HEK293 (cell line): ENCODE data around the gene RTL9.

ENCODE experiments used
- CTCF ChIA-PET: fragments of 350-600 bp; formaldehyde crosslinking; extraction: SDS; loops from one replicate; lab custom pipeline; 2021; ENCODE audit warnings: antibody characterized with exemption; lab: Yijun Ruan, JAX
- POLR2A ChIA-PET: fragments of 300-600 bp; formaldehyde crosslinking; extraction: SDS; loops from one replicate; lab custom pipeline; 2020; ENCODE audit warnings: antibody characterized with exemption, inconsistent platforms; lab: Yijun Ruan, JAX
- H3K27ac ChIP-seq: fragments of 200-500 bp; sonication (Bioruptor generic); 2 replicates; pipeline ENCODE4 v1.5.1; 2014; ENCODE audit warnings: low read depth, low read length, control low read depth, inconsistent platforms; ENCODE audit errors: extremely low read depth
- H3K36me3 ChIP-seq, 2 experiments: fragments of 200-500 bp in 1 of 2; sonication (Bioruptor generic) in 1 of 2; 1 replicate in 1 of 2; 2 replicates in 1 of 2; pipeline ENCODE4 v1.5.1; 2014 to 2017; ENCODE audit warnings: inconsistent platforms in 2 of 2, low read length in 2 of 2; ENCODE audit not compliant: control insufficient read depth in 2 of 2, insufficient read depth in 1 of 2
- H3K4me1 ChIP-seq: fragments of 200-500 bp; sonication (Bioruptor generic); 2 replicates; pipeline ENCODE4 v1.5.1; 2014; ENCODE audit warnings: mild to moderate bottlenecking, low read length, inconsistent platforms; ENCODE audit not compliant: control insufficient read depth, insufficient read depth
- H3K4me3 ChIP-seq: 2 replicates; pipeline ENCODE4 v1.5.1; 2011; ENCODE audit warnings: low read depth, mild to moderate bottlenecking, control low read depth, low read length, moderate library complexity
- H3K9me3 ChIP-seq: fragments of 200-500 bp; sonication (Bioruptor generic); 2 replicates; pipeline ENCODE4 v1.5.1; 2014; ENCODE audit warnings: low read depth, low read length, inconsistent platforms; ENCODE audit not compliant: control insufficient read depth, insufficient read depth
- HOXA7 ChIP-seq: sonication (generic); formaldehyde crosslinking; IDR thresholded peaks from 2 replicates; pipeline ENCODE4 v1.8.1; 2022; ENCODE audit warnings: missing genetic modification reagents, borderline replicate concordance
- IKZF3 ChIP-seq: fragments of 450-650 bp; IDR thresholded peaks from 2 replicates; pipeline ENCODE4 v1.5.0; 2018; ENCODE audit warnings: missing biosample characterization, mild to moderate bottlenecking, missing genetic modification characterization, moderate library complexity
- KLF7 ChIP-seq: fragments of 450-650 bp; formaldehyde crosslinking; IDR thresholded peaks from 2 replicates; pipeline ENCODE4 v1.5.1; 2016; ENCODE audit warnings: missing biosample characterization, missing genetic modification characterization, borderline replicate concordance
- ZNF138 ChIP-seq: fragments of 450-650 bp; formaldehyde crosslinking; IDR thresholded peaks from 2 replicates; pipeline ENCODE4 v1.5.1; 2016; ENCODE audit warnings: missing biosample characterization, missing genetic modification characterization, borderline replicate concordance
- ZNF335 ChIP-seq: fragments of 450-650 bp; formaldehyde crosslinking; conservative IDR thresholded peaks from 2 replicates; pipeline ENCODE4 v1.5.1; 2016; ENCODE audit warnings: missing biosample characterization, missing genetic modification characterization
- ZNF391 ChIP-seq: fragments of 450-650 bp; formaldehyde crosslinking; IDR thresholded peaks from 2 replicates; pipeline ENCODE4 v1.5.1; 2016; ENCODE audit warnings: low read depth, missing biosample characterization, missing genetic modification characterization, borderline replicate concordance
- ZNF394 ChIP-seq: fragments of 450-650 bp; formaldehyde crosslinking; IDR thresholded peaks from 2 replicates; pipeline ENCODE4 v1.5.1; 2016; ENCODE audit warnings: missing biosample characterization, missing genetic modification characterization, mild to moderate bottlenecking, moderate library complexity, borderline replicate concordance
- ZNF48 ChIP-seq: fragments of 450-650 bp; formaldehyde crosslinking; IDR thresholded peaks from 2 replicates; pipeline ENCODE4 v1.5.1; 2016; ENCODE audit warnings: missing biosample characterization, missing genetic modification characterization
- TF ChIP-seq, protein P1 (sequence below): fragments of 450-650 bp; formaldehyde crosslinking; IDR thresholded peaks from 2 replicates; pipeline ENCODE4 v1.5.1; 2016; ENCODE audit warnings: missing biosample characterization, missing genetic modification characterization
- TF ChIP-seq, protein P2 (sequence below): fragments of 450-650 bp; formaldehyde crosslinking; IDR thresholded peaks from 2 replicates; pipeline ENCODE4 v1.5.1; 2016; ENCODE audit warnings: missing biosample characterization, missing genetic modification characterization, borderline replicate concordance
- TF ChIP-seq, protein P3 (sequence below): fragments of 450-650 bp; formaldehyde crosslinking; IDR thresholded peaks from 2 replicates; pipeline ENCODE4 v1.5.1; 2016; ENCODE audit warnings: missing biosample characterization, missing genetic modification characterization
- TF ChIP-seq, protein P4 (sequence below): fragments of 450-650 bp; formaldehyde crosslinking; IDR thresholded peaks from 2 replicates; pipeline ENCODE4 v1.5.1; 2017; ENCODE audit warnings: missing biosample characterization, missing genetic modification characterization
- TF ChIP-seq, protein P5 (sequence below): fragments of 450-650 bp; formaldehyde crosslinking; IDR thresholded peaks from 2 replicates; pipeline ENCODE4 v1.5.1; 2016; ENCODE audit warnings: missing biosample characterization, missing genetic modification characterization

The RTL9 gene

DNA sequence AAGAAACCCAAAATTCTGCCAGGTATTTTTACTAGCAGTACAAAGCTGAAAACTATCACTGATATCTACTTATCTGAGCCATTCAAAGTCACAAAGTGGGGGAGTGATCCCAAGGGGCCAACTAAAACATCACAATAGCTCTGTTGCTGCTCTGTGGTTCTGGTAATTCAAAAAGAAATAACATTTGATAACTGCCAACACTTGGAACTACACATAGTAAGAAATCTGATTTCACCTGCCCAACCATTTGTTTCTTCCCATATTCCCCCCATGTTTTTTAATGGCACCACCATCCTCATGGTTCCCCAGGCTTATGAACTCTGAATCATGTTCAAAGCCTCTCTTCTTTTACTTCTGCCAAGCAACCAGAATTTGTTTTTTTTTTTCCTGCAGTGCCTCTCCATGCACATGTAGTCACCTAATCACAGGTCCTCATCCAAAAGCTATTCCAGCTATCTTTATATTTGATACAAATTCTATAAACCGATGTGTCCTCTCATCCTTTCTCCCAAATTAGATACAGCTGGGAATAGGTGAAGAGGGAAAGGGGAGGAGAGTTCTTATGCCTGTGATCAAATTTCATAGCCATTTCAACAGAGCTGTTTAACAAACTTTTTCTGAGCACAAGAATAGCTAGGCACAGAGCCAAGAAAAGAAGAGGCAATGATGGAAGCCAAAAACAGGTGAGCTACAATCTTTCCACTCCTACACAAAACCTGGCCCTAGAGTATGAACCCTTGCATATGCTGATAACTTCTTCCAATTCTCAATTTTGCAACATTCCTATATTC lies 48.5 kb upstream of the RTL9 start:
- H3K9me3 ChIP-seq, result no peaks in the 10 kb centered on the region
- ChIA-PET CTCF (interaction anchor here (0.5 to 1.0 kb wide), 5 partner anchors 15 to 105 kb away, joined by 3 to 4 read pairs (median 3); no protein-coding TSS in a partner anchor), POLR2A (no interaction called here)
- H3K4me1 ChIP-seq, result peaks cover 20% of the 10 kb centered on the region
- no peak for TF ChIP-seq KLF7 (tag by site-specific recombination)
- TF ChIP-seq, protein P1, sequence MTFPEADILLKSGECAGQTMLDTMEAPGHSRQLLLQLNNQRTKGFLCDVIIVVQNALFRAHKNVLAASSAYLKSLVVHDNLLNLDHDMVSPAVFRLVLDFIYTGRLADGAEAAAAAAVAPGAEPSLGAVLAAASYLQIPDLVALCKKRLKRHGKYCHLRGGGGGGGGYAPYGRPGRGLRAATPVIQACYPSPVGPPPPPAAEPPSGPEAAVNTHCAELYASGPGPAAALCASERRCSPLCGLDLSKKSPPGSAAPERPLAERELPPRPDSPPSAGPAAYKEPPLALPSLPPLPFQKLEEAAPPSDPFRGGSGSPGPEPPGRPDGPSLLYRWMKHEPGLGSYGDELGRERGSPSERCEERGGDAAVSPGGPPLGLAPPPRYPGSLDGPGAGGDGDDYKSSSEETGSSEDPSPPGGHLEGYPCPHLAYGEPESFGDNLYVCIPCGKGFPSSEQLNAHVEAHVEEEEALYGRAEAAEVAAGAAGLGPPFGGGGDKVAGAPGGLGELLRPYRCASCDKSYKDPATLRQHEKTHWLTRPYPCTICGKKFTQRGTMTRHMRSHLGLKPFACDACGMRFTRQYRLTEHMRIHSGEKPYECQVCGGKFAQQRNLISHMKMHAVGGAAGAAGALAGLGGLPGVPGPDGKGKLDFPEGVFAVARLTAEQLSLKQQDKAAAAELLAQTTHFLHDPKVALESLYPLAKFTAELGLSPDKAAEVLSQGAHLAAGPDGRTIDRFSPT, result no peak
- TF ChIP-seq ZNF394 (tag by site-specific recombination), result no peak
- TF ChIP-seq ZNF48 (tag by site-specific recombination), result no peak
- TF ChIP-seq, protein P2, sequence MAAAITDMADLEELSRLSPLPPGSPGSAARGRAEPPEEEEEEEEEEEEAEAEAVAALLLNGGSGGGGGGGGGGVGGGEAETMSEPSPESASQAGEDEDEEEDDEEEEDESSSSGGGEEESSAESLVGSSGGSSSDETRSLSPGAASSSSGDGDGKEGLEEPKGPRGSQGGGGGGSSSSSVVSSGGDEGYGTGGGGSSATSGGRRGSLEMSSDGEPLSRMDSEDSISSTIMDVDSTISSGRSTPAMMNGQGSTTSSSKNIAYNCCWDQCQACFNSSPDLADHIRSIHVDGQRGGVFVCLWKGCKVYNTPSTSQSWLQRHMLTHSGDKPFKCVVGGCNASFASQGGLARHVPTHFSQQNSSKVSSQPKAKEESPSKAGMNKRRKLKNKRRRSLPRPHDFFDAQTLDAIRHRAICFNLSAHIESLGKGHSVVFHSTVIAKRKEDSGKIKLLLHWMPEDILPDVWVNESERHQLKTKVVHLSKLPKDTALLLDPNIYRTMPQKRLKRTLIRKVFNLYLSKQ (tag by site-specific recombination), result no peak
- TF ChIP-seq ZNF138 (tag by site-specific recombination), result no peak
- TF ChIP-seq ZNF391 (tag by site-specific recombination), result no peak
- TF ChIP-seq HOXA7 (CRISPR knock-in tag), result no peak
- TF ChIP-seq, protein P3, sequence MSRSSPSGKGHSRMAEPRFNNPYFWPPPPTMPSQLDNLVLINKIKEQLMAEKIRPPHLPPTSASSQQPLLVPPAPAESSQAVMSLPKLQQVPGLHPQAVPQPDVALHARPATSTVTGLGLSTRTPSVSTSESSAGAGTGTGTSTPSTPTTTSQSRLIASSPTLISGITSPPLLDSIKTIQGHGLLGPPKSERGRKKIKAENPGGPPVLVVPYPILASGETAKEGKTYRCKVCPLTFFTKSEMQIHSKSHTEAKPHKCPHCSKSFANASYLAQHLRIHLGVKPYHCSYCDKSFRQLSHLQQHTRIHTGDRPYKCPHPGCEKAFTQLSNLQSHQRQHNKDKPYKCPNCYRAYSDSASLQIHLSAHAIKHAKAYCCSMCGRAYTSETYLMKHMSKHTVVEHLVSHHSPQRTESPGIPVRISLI (tag by site-specific recombination), result peak; percentile 52; the same call in 1 of the 2 replicates
- TF ChIP-seq, protein P4, sequence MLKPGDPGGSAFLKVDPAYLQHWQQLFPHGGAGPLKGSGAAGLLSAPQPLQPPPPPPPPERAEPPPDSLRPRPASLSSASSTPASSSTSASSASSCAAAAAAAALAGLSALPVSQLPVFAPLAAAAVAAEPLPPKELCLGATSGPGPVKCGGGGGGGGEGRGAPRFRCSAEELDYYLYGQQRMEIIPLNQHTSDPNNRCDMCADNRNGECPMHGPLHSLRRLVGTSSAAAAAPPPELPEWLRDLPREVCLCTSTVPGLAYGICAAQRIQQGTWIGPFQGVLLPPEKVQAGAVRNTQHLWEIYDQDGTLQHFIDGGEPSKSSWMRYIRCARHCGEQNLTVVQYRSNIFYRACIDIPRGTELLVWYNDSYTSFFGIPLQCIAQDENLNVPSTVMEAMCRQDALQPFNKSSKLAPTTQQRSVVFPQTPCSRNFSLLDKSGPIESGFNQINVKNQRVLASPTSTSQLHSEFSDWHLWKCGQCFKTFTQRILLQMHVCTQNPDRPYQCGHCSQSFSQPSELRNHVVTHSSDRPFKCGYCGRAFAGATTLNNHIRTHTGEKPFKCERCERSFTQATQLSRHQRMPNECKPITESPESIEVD (tag by site-specific recombination), result peak; percentile 66
- TF ChIP-seq ZNF335 (tag by site-specific recombination), result no peak
- TF ChIP-seq, protein P5, sequence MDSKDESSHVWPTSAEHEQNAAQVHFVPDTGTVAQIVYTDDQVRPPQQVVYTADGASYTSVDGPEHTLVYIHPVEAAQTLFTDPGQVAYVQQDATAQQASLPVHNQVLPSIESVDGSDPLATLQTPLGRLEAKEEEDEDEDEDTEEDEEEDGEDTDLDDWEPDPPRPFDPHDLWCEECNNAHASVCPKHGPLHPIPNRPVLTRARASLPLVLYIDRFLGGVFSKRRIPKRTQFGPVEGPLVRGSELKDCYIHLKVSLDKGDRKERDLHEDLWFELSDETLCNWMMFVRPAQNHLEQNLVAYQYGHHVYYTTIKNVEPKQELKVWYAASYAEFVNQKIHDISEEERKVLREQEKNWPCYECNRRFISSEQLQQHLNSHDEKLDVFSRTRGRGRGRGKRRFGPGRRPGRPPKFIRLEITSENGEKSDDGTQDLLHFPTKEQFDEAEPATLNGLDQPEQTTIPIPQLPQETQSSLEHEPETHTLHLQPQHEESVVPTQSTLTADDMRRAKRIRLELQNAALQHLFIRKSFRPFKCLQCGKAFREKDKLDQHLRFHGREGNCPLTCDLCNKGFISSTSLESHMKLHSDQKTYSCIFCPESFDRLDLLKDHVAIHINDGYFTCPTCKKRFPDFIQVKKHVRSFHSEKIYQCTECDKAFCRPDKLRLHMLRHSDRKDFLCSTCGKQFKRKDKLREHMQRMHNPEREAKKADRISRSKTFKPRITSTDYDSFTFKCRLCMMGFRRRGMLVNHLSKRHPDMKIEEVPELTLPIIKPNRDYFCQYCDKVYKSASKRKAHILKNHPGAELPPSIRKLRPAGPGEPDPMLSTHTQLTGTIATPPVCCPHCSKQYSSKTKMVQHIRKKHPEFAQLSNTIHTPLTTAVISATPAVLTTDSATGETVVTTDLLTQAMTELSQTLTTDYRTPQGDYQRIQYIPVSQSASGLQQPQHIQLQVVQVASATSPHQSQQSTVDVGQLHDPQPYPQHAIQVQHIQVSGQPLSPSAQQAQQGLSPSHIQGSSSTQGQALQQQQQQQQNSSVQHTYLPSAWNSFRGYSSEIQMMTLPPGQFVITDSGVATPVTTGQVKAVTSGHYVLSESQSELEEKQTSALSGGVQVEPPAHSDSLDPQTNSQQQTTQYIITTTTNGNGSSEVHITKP (tag by site-specific recombination), result peak; percentile 94
- peak; percentile 33; the same call in 1 of the 2 replicates for TF ChIP-seq IKZF3 (tag by site-specific recombination)
- H3K27ac ChIP-seq, result no peak overlapping the region
- no peak overlapping the region for H3K4me3 ChIP-seq
- H3K36me3 ChIP-seq, result no peaks in the 10 kb centered on the region
